Neural cell (in vitro differentiated cells): Measurements from ENCODE around the gene HAND1. TPM values are rescaled to one million over a fixed set of nuclear protein-coding genes. Genes with fewer than 3 reads are reported as not detected.

Experiments used
- H2AFZ ChIP-seq: fragments of 200-600, 300-800 bp; sonication (generic), shearing (Covaris generic); 2 replicates; pipeline ENCODE4 v1.6.0; 2014; ENCODE audit warnings: low read depth, mild to moderate bottlenecking, antibody characterized with exemption, low read length, moderate library complexity
- H3F3A ChIP-seq: fragments of 200-600 bp; shearing (Covaris generic); 2 replicates; pipeline ENCODE4 v1.6.1; 2016; ENCODE audit warnings: mild to moderate bottlenecking, moderate library complexity, mixed read lengths, antibody characterized with exemption, low read length; ENCODE audit not compliant: insufficient read depth, poor library complexity, severe bottlenecking
- H3K27ac ChIP-seq: fragments of 200-600, 300-800 bp; sonication (generic), shearing (Covaris generic); 2 replicates; pipeline ENCODE4 v1.5.1; 2014; ENCODE audit warnings: mild to moderate bottlenecking, low read length, moderate library complexity
- H3K27me3 ChIP-seq: fragments of 300-800, 200-600 bp; sonication (generic), shearing (Covaris generic); 2 replicates; pipeline ENCODE4 v1.6.0; 2014; ENCODE audit warnings: mild to moderate bottlenecking, low read depth, low read length, moderate library complexity; ENCODE audit not compliant: insufficient read depth
- H3K36me3 ChIP-seq: fragments of 300-800, 200-600 bp; sonication (generic), shearing (Covaris generic); 2 replicates; pipeline ENCODE4 v1.5.1; 2014; ENCODE audit warnings: mild to moderate bottlenecking, antibody characterized with exemption, low read length, moderate library complexity; ENCODE audit not compliant: insufficient read depth
- H3K4me2 ChIP-seq: fragments of 300-800, 200-600 bp; sonication (generic), shearing (Covaris generic); 2 replicates; pipeline ENCODE4 v1.6.0; 2014; ENCODE audit warnings: mild to moderate bottlenecking, low read length
- H3K4me3 ChIP-seq: fragments of 300-800, 200-600 bp; sonication (generic), shearing (Covaris generic); 2 replicates; pipeline ENCODE4 v1.5.1; 2014; ENCODE audit warnings: mild to moderate bottlenecking, low read length, moderate library complexity
- H3K79me2 ChIP-seq: fragments of 200-600 bp; shearing (Covaris generic); replicated peaks from 2 replicates; pipeline ENCODE4 v1.6.0; 2014; ENCODE audit warnings: mild to moderate bottlenecking, low read length, moderate library complexity; ENCODE audit not compliant: insufficient read depth
- H3K9ac ChIP-seq: fragments of 300-800, 200-600 bp; sonication (generic), shearing (Covaris generic); 2 replicates; pipeline ENCODE4 v1.6.1; 2016; ENCODE audit warnings: mild to moderate bottlenecking, low read length, mixed read lengths
- H3K9me2 ChIP-seq: fragments of 200-600 bp; shearing (Covaris generic); 2 replicates; pipeline ENCODE4 v1.6.1; 2016; ENCODE audit warnings: mild to moderate bottlenecking, low read length, mixed read lengths; ENCODE audit not compliant: insufficient read depth
- H3K9me3 ChIP-seq: fragments of 200-600, 300-800 bp; sonication (generic), shearing (Covaris generic); 2 replicates; pipeline ENCODE4 v1.6.1; 2016; ENCODE audit warnings: mild to moderate bottlenecking, mixed run types, low read length, moderate library complexity, mixed read lengths
- H4K20me1 ChIP-seq: fragments of 200-600 bp; shearing (Covaris generic); 2 replicates; pipeline ENCODE4 v1.6.1; 2016; ENCODE audit warnings: mild to moderate bottlenecking, mixed run types; ENCODE audit not compliant: insufficient read depth
- EP300 ChIP-seq: fragments of 450-650 bp; conservative IDR thresholded peaks from 2 replicates; pipeline ENCODE4 v1.6.1; 2014; ENCODE audit warnings: antibody characterized with exemption, mild to moderate bottlenecking, moderate library complexity; ENCODE audit not compliant: poor library complexity, severe bottlenecking
- EZH2 ChIP-seq: fragments of 200-600, 300-800 bp; shearing (Covaris generic), sonication (generic); IDR thresholded peaks from 2 replicates; pipeline ENCODE4 v1.6.1; 2014; ENCODE audit warnings: antibody characterized with exemption, low read length, borderline replicate concordance, mild to moderate bottlenecking; ENCODE audit not compliant: insufficient read depth, poor library complexity, severe bottlenecking
- MXI1 ChIP-seq: fragments of 450-650 bp; conservative IDR thresholded peaks from 2 replicates; pipeline ENCODE4 v1.6.1; 2014; ENCODE audit warnings: antibody characterized with exemption, mild to moderate bottlenecking; ENCODE audit not compliant: poor library complexity, severe bottlenecking
- POLR2AphosphoS5 ChIP-seq: IDR thresholded peaks from 2 replicates; pipeline ENCODE4 v1.6.1; 2012
- RAD21 ChIP-seq: fragments of 450-650 bp; conservative IDR thresholded peaks from 2 replicates; pipeline ENCODE4 v1.6.1; 2014; ENCODE audit warnings: antibody characterized with exemption, mild to moderate bottlenecking, moderate library complexity
- SMC3 ChIP-seq: fragments of 450-650 bp; conservative IDR thresholded peaks from 2 replicates; pipeline ENCODE4 v1.6.1; 2014; ENCODE audit warnings: antibody characterized with exemption, mild to moderate bottlenecking, moderate library complexity; ENCODE audit not compliant: poor library complexity
- TAF1 ChIP-seq: IDR thresholded peaks from 2 replicates; pipeline ENCODE4 v1.6.1; 2012; ENCODE audit warnings: low read depth
- polyA plus RNA-seq: library from polyadenylated mRNA; depleted of rRNA; stranded (reverse); fragments of >200 nt; gene quantifications from 2 replicates; pipeline ENCODE4 v1.2.3, GENCODE V29; 2014
- TF ChIP-seq, protein P1 (sequence below): IDR thresholded peaks from 2 replicates; pipeline ENCODE4 v1.6.1; 2012; ENCODE audit warnings: borderline replicate concordance
- TF ChIP-seq, protein P2 (sequence below): fragments of 450-650 bp; IDR thresholded peaks from 2 replicates; pipeline ENCODE4 v1.5.1; 2014; ENCODE audit warnings: antibody characterized with exemption, mild to moderate bottlenecking, moderate library complexity; ENCODE audit not compliant: poor library complexity, severe bottlenecking

HAND1 gene
- polyA plus RNA-seq, 1 donor from 2014 or later, result not detected

DNA sequence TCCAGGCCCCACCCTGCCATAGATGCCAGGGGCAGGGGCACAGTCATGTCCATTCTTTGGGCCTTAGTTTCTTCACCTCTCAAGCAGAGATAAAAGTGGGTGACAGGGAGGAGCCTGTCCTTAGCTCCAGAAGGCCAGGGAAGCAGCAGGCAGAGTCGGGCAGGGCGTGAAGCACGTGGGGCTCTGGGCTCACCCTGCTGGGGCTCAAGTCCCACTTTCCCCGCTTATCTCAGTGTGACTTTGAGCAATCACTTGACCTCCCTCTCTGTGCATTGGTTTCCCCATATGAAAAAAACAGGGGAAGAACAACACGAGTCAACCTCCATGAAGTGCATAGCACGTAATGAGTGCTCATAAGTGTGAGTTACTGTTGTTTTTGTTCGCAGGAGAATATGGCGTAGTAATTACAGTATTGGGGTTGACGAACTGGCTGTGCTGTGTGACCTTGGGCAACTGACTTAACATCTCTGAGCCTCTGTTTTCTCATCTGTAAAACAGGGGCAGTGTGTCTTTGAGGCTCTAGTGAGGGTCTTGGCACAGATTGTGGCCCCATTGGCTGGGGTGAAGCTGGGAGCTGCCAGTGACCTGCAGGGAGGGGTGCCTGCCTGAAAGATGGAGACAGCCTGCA, 39.9 kb upstream of the HAND1 start:
- Histone ChIP-seq H4K20me1 (no peaks in the 10 kb centered on the region), H3F3A (no peaks in the 10 kb centered on the region), H3K4me3 (no peak overlapping the region), H3K9ac (no peak overlapping the region), H3K27ac (no peak overlapping the region), H2AFZ (no peak overlapping the region), H3K4me2 (no peak overlapping the region), H3K9me2 (no peaks in the 10 kb centered on the region), H3K27me3 (no peaks in the 10 kb centered on the region), H3K79me2 (no peaks in the 10 kb centered on the region), H3K9me3 (no peaks in the 10 kb centered on the region), H3K36me3 (no peaks in the 10 kb centered on the region)
- TF ChIP-seq EZH2 (no peak), EP300 (no peak), MXI1 (no peak), POLR2AphosphoS5 (no peak), SMC3 (no peak), TAF1 (no peak)
- TF ChIP-seq, protein P1, sequence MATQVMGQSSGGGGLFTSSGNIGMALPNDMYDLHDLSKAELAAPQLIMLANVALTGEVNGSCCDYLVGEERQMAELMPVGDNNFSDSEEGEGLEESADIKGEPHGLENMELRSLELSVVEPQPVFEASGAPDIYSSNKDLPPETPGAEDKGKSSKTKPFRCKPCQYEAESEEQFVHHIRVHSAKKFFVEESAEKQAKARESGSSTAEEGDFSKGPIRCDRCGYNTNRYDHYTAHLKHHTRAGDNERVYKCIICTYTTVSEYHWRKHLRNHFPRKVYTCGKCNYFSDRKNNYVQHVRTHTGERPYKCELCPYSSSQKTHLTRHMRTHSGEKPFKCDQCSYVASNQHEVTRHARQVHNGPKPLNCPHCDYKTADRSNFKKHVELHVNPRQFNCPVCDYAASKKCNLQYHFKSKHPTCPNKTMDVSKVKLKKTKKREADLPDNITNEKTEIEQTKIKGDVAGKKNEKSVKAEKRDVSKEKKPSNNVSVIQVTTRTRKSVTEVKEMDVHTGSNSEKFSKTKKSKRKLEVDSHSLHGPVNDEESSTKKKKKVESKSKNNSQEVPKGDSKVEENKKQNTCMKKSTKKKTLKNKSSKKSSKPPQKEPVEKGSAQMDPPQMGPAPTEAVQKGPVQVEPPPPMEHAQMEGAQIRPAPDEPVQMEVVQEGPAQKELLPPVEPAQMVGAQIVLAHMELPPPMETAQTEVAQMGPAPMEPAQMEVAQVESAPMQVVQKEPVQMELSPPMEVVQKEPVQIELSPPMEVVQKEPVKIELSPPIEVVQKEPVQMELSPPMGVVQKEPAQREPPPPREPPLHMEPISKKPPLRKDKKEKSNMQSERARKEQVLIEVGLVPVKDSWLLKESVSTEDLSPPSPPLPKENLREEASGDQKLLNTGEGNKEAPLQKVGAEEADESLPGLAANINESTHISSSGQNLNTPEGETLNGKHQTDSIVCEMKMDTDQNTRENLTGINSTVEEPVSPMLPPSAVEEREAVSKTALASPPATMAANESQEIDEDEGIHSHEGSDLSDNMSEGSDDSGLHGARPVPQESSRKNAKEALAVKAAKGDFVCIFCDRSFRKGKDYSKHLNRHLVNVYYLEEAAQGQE, result no peak

DNA sequence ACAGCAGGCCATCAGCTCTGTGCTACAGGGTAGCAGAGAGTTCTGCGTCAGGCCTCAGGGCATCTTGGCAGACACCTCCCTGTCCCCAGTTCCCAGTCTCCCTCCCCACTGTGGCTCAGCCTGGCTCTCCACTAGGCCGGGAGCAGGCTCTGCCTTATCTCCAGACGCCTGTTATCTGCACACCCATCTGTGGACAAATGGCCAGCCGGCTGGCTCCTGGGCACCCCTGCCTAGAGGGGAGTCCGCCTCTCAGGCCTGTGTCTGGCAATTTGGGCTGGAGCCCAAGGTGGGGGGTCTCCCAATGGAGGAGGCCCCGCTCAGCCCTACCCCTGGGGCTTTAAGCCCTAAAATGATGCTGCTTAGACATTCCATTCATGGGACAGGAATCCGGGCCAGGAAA, 39.2 kb upstream of the HAND1 start:
- Histone ChIP-seq H3K27me3 (no peaks in the 10 kb centered on the region), H3K9me2 (no peaks in the 10 kb centered on the region), H3K9me3 (no peaks in the 10 kb centered on the region), H3K27ac (no peak overlapping the region), H4K20me1 (no peaks in the 10 kb centered on the region), H2AFZ (no peak overlapping the region), H3K36me3 (no peaks in the 10 kb centered on the region), H3K79me2 (no peaks in the 10 kb centered on the region), H3F3A (no peaks in the 10 kb centered on the region), H3K4me2 (no peak overlapping the region), H3K9ac (no peak overlapping the region), H3K4me3 (no peak overlapping the region)
- no peak for TF ChIP-seq SMC3
- TF ChIP-seq, protein P2, sequence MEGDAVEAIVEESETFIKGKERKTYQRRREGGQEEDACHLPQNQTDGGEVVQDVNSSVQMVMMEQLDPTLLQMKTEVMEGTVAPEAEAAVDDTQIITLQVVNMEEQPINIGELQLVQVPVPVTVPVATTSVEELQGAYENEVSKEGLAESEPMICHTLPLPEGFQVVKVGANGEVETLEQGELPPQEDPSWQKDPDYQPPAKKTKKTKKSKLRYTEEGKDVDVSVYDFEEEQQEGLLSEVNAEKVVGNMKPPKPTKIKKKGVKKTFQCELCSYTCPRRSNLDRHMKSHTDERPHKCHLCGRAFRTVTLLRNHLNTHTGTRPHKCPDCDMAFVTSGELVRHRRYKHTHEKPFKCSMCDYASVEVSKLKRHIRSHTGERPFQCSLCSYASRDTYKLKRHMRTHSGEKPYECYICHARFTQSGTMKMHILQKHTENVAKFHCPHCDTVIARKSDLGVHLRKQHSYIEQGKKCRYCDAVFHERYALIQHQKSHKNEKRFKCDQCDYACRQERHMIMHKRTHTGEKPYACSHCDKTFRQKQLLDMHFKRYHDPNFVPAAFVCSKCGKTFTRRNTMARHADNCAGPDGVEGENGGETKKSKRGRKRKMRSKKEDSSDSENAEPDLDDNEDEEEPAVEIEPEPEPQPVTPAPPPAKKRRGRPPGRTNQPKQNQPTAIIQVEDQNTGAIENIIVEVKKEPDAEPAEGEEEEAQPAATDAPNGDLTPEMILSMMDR, result no peak
- TF ChIP-seq RAD21, result no peak
- TF ChIP-seq, protein P1, result no peak
- TF ChIP-seq TAF1, result no peak
- no peak for TF ChIP-seq EP300
- TF ChIP-seq POLR2AphosphoS5, result no peak
- TF ChIP-seq EZH2, result no peak
- no peak for TF ChIP-seq MXI1
